Stimulated activated CD8-positive, alpha-beta memory T cell treated with anti-CD3 and anti-CD28 coated beads, Interleukin-15, amount 100 ng/mL, for 4 hours (primary cell): ENCODE measurements around the gene FAM117B.
"Not testable (repeated sequence)": the region's sequence is repeated elsewhere in the genome, so short reads cannot be mapped to it uniquely, and the experiment has no call there.

Experiments used
- DNase-seq, 2 donors: peaks; one replicate each; pipeline ENCODE4 v3.0.0-alpha.2; 2020; ENCODE audit warnings: low read depth in 2 of 2

FAM117B gene

DNA sequence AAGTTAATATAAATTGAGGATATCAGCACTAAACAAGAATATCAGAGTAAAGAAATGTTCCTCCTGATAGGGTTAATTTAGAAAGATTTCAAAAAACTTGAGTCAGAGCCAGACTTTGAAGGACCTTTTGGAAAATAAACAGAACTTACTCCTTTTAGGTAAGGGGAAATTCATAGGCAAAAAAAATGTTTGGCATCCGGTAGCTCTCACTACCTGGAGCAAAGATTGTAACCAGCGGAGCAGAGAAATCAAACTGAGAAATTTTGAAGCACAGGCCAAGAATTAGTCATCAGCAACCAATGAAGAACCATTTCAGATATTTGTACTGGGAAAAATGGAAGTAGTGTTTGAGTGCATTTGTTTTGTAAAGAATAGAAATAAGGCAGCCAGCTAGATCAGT lies 123.8 kb downstream of the FAM117B start:
- no peak for DNase-seq

- DNase-seq = no peak
Measured at GRCh38 chr2:202760848-202761247, 126.1 kb downstream of the FAM117B start.

- no peak for DNase-seq
Measured at GRCh38 chr2:202762556-202762955, 127.8 kb downstream of the FAM117B start.

GRCh38 chr2:202763916-202764315 lies 129.1 kb downstream of the FAM117B start:
- no peak for DNase-seq

GRCh38 chr2:202764991-202765390 lies 130.2 kb downstream of the FAM117B start:
- no peak for DNase-seq

DNA sequence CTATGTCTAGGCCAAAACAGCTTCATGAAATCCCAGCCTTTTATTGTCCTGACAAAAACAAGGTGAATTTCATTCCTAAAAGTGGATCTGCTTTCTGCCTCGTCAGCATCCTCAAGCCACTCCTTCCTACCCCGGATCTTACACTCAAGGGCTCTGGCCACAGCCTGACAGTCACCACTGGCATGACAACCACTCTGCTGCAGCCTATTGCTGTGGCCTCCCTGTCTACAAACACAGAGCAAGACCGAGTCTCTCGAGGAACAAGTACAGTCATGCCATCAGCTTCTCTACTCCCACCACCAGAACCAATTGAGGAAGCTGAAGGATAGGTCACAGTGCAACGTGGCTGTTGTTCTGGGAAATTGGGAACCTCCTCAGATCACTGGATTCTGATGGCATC lies 130.7 kb downstream of the FAM117B start:
- no peak for DNase-seq

DNA sequence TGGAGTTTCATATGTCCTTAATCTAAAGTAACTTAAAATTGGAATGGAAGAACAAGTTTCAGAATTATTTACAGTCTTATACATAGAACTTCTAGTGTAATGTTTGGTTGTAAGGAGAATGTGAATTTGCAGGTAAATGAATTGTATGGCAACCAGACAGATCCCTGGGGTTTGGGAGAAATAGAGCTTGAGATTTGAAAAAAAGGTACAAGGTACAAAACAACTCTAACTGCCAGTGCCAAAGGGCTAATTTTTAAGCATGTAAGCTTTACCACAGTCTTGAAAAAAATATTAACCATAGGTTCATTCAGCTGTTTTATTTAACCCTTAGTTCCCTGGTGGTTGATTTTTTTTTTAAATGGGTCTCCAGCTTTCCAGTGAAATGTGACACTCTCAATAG lies 133.5 kb downstream of the FAM117B start:
- no peak for DNase-seq

DNA sequence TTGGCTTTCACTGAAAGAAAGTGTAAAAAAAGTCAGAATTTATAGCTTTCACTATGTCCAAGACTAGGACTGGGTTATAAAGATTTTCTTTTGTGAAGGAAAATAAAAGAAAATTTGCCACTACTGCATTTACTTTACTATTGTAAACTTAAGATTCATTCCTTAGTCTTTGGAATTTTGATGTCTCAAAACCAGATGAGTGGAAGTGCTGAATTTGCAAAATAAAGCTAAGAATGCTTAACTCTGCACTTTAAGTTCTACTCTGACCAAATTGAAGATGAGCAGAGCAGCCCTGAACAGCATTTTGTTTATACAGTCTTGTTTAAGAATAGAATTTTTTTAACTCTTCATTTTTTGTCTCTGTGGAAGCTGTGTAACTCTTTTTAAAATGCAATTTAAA lies 134.4 kb downstream of the FAM117B start:
- DNase-seq = no peak

DNA sequence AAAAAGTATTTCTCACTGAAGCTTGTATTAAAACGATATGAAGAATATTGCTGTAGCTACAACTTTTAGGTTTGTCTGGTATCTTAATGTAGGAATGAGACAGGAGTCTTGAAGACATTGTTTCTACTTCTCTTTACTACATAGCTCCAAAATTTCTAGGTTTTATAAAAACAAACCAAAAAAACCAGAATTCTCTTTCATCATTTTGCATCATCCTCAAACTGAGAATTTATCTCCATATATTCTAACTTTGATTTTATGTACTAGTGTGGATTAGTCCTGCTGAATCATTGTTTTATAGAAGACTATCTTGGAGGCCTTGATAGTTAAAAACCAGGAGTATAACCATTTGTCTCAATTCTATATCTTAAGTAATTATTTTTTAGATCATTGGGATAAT lies 136.6 kb downstream of the FAM117B start:
- DNase-seq = no peak

GRCh38 chr2:202771741-202772460 lies 137.1 kb downstream of the FAM117B start:
- DNase-seq = no peak

- no peak for DNase-seq
Measured at GRCh38 chr2:202773301-202773973, 138.7 kb downstream of the FAM117B start.

DNA sequence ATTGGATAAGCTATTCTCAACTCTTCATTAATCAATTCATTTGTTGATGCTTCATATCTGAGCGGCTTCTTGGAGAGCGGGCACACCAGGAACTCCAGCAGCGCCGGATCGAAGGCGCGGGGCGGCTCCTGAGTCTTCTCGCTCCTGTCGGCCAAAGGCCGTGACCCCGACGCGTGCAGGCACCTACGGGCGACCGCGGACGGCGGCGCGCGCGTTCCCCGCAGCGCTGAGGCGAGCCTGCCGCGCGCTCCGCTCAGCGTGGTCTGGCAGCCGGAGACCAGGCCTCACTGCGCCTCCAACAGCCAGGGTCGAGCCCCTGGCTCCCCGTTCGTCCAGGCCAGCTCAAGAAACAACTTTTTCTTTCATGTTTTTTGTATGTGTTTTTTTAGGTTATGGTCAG lies 139.3 kb downstream of the FAM117B start:
- DNase-seq = no peak

- no peak for DNase-seq
Measured at GRCh38 chr2:202778217-202778616, 143.4 kb downstream of the FAM117B start.

GRCh38 chr2:202780514-202781021 lies 145.8 kb downstream of the FAM117B start:
- DNase-seq = no peak

- no peak for DNase-seq
Measured at GRCh38 chr2:202782940-202783558, 148.3 kb downstream of the FAM117B start.

- DNase-seq = no peak
Measured at GRCh38 chr2:202786842-202787241, 152.1 kb downstream of the FAM117B start.

DNA sequence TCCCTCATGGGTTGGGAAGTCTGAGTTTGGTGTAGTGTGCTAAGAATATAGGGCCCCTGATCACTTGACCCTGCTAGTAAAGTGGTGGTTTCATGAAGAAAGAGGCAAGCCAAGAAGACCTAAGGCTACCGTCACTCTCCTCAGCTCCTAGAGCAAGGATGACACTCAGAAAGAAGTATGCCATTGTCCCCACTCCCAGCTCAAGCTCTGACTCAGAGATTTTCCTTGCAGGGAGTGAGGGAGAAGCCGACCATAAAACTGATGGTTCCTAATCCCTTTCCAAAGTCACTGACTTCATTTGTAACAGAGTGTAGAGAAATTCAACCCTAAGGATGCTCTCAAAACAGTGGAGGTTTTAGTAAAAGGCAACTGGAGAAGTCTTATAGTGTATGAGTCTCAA lies 155.9 kb downstream of the FAM117B start:
- no peak for DNase-seq

GRCh38 chr2:202797944-202798343 lies 163.2 kb downstream of the FAM117B start:
- no peak for DNase-seq

- not testable (repeated sequence) for DNase-seq
Measured at GRCh38 chr2:202805911-202806310, 171.1 kb downstream of the FAM117B start.

GRCh38 chr2:202807431-202808138 lies 172.8 kb downstream of the FAM117B start:
- not testable (repeated sequence) for DNase-seq

DNA sequence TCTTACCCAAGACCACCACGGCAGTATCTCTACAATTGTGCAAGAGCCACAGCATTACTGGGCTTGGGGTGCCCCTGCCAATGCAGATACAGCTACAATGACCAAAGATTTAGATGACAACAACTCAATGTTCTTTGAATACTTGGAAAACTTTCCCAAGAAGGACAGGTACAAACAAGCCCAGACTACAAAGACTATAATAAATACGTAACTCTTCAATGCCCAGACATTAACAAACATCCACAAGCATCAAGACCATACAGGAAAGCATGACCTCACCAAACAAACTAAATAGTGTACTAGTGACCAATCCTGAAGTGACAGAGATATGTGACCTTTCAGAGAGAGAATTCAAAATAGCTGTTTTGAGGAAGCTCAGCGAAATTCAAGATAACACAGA lies 174.0 kb downstream of the FAM117B start:
- no peak for DNase-seq

DNA sequence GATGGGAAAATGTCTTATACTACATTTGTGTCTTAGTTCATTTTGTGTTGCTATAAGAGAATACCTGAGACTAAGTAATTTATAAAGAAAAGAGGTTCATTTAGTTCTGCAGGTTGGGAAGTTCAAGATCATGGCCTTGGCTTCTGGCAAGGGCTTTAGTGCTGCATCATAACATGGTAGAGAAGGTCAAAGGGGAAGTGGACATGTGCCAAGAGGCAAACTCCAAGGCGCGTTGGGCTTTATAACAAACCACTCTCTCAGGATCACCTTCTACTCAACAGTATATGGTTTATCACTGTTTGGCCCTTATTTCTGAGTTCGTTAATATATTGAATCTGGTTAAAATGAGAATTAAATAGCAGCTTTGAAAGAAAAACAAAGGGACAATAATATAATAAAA lies 178.6 kb downstream of the FAM117B start:
- no peak for DNase-seq
